Measurements from ENCODE around the gene ASCC3. TPM values are rescaled to one million over a fixed set of nuclear protein-coding genes. Genes with fewer than 3 reads are reported as not detected.

ASCC3 gene
- polyA plus RNA-seq, 2 of the 4 experiments (the other 2 are of a cell fraction), result 17.4 to 35.3 TPM

GRCh38 chr6:100487638-100488037 is 393.5 kb downstream of the ASCC3 start:
- Histone ChIP-seq H3K27ac (no peak overlapping the region), H3K9me3 (no peaks in the 10 kb centered on the region), H3K4me1 (no peaks in the 10 kb centered on the region), H3K4me3 (no peak overlapping the region), H3K4me2 (no peak overlapping the region)
- FAIRE-seq (no peak), ATAC-seq (no peak), DNase-seq (ENCODE audit: low read depth in 1 of 2, low spot score in 1 of 2) (no peak)
- ChIA-PET POLR2A (no interaction called here), CTCF (interaction anchor here (1.5 kb wide), 1 partner anchor 8 kb away, joined by 3 read pairs; no protein-coding TSS in a partner anchor)
- WGBS (ENCODE audit: missing lambda C conversion rate), result 95% methylated on average over 2 of the region's 2 CpGs
- TF ChIP-seq NFE2L2 (conservative IDR thresholded peaks at IDR 0.05; ENCODE audit: low read length) (no peak), CEBPB (IDR thresholded peaks at IDR 0.05) (no peak), ZNF302 (CRISPR knock-in tag; IDR thresholded peaks at IDR 0.05) (no peak), FOXS1 (CRISPR knock-in tag; IDR thresholded peaks at IDR 0.05) (no peak), SREBF2 (IDR thresholded peaks at IDR 0.05) (no peak), RFX5 (IDR thresholded peaks at IDR 0.05) (no peak)
- TF ChIP-seq, protein P1, sequence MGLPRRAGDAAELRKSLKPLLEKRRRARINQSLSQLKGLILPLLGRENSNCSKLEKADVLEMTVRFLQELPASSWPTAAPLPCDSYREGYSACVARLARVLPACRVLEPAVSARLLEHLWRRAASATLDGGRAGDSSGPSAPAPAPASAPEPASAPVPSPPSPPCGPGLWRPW (IDR thresholded peaks at IDR 0.05), result no peak

DNA sequence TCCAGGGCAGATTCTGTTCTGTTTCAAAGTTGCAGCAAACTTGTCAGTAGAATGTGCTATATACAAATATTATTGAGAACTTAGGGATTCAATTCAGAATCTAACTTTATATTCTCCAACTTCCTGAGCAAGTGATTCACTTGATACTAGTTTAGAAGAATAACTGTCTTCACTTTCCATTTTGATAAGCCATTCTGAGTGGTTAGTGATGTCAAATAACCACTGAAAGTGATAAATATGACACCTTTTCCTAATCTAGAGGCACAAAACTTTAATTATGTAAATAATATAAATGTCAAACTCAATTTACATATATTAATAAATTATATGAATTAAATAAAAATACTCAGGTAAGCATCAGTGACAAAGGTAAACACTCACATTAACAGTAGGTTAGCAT is 395.9 kb downstream of the ASCC3 start:
- FAIRE-seq, result no peak
- H3K4me2 ChIP-seq, result no peak overlapping the region
- no peak overlapping the region for H3K27ac ChIP-seq
- no peaks in the 10 kb centered on the region for H3K9me3 ChIP-seq
- H3K4me1 ChIP-seq, result no peaks in the 10 kb centered on the region
- ChIA-PET POLR2A (no interaction called here), CTCF (no interaction called here)
- TF ChIP-seq HEYL (CRISPR knock-in tag; IDR thresholded peaks at IDR 0.05) (no peak), FOSL2 (IDR thresholded peaks at IDR 0.05) (no peak), FOSL2 (CRISPR knock-in tag; IDR thresholded peaks at IDR 0.05) (no peak), E2F6 (IDR thresholded peaks at IDR 0.05; ENCODE audit: borderline replicate concordance, low read depth) (no peak), REST (IDR thresholded peaks at IDR 0.05) (no peak), HOXB13 (CRISPR knock-in tag; IDR thresholded peaks at IDR 0.05; ENCODE audit: low read depth) (no peak), CHD2 (IDR thresholded peaks at IDR 0.05; ENCODE audit: low read length, partially characterized antibody) (no peak), MYC (IDR thresholded peaks at IDR 0.05; ENCODE audit: borderline replicate concordance, low read length) (no peak)
- TF ChIP-seq, protein P1 (IDR thresholded peaks at IDR 0.05), result no peak
- TF ChIP-seq, protein P2, sequence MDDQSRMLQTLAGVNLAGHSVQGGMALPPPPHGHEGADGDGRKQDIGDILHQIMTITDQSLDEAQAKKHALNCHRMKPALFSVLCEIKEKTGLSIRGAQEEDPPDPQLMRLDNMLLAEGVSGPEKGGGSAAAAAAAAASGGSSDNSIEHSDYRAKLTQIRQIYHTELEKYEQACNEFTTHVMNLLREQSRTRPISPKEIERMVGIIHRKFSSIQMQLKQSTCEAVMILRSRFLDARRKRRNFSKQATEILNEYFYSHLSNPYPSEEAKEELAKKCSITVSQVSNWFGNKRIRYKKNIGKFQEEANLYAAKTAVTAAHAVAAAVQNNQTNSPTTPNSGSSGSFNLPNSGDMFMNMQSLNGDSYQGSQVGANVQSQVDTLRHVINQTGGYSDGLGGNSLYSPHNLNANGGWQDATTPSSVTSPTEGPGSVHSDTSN (IDR thresholded peaks at IDR 0.05), result no peak
- TF ChIP-seq, protein P3, sequence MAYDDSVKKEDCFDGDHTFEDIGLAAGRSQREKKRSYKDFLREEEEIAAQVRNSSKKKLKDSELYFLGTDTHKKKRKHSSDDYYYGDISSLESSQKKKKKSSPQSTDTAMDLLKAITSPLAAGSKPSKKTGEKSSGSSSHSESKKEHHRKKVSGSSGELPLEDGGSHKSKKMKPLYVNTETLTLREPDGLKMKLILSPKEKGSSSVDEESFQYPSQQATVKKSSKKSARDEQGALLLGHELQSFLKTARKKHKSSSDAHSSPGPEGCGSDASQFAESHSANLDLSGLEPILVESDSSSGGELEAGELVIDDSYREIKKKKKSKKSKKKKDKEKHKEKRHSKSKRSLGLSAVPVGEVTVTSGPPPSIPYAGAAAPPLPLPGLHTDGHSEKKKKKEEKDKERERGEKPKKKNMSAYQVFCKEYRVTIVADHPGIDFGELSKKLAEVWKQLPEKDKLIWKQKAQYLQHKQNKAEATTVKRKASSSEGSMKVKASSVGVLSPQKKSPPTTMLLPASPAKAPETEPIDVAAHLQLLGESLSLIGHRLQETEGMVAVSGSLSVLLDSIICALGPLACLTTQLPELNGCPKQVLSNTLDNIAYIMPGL (CRISPR knock-in tag; IDR thresholded peaks at IDR 0.05; ENCODE audit: borderline replicate concordance), result no peak
- H3K4me3 ChIP-seq, result no peak overlapping the region
- DNase-seq (ENCODE audit: low read depth in 1 of 2, low spot score in 1 of 2), result no peak
- ATAC-seq, result no peak
